ENCODE data around the gene ELMO1. TPM values are rescaled to one million over a fixed set of nuclear protein-coding genes. Genes with fewer than 3 reads are reported as not detected.
A peak's percentile ranks its signal among the peaks of the same experiment; 100 is the strongest.

The ELMO1 gene
- total and polyA plus RNA-seq, 2 of the 13 experiments (the other 11 are each of a cell fraction or from before 2014, with no cell fraction given) = 0.11 to 0.17 TPM

GRCh38 chr7:36862771-36863261 lies 585.8 kb downstream of the ELMO1 start:
- H3K79me2 ChIP-seq (ENCODE audit: insufficient read depth, low read length) = no peaks in the 10 kb centered on the region
- POLR2A ChIA-PET = no interaction called here
- no peak overlapping the region for H2AFZ ChIP-seq (ENCODE audit: low read length)
- no peaks in the 10 kb centered on the region for H3K36me3 ChIP-seq (replicated peaks in 1 of 2; ENCODE audit: control insufficient read depth in 1 of 2, insufficient read depth in 2 of 2, low read length in 2 of 2)
- H3K4me2 ChIP-seq (ENCODE audit: low read depth, low read length) = no peak overlapping the region
- no peak overlapping the region for H3K4me3 ChIP-seq (replicated peaks in 1 of 3; ENCODE audit: insufficient read depth in 1 of 3, low read depth in 2 of 3, low read length in 3 of 3)
- CTCF ChIA-PET (ENCODE audit: low intra/inter-chr PET ratio, low total read pairs) = no interaction called here
- DNase-seq (ENCODE audit: low spot score) (no peak), FAIRE-seq (no peak), ATAC-seq (no peak)
- 0 out of 5 replicates have a peak, but pooled peaks cover 0 to 1% of the 10 kb centered on the region in 2 experiments for H3K27me3 ChIP-seq (ENCODE audit: control insufficient read depth in 1 of 2, insufficient read depth in 2 of 2, low read length in 2 of 2)
- H3K9ac ChIP-seq (ENCODE audit: insufficient read depth, low read depth, low read length) = no peak overlapping the region
- WGBS (ENCODE audit: low lambda C conversion rate) = 85% methylated on average over 4 of the region's 4 CpGs
- peaks cover 37% of the 10 kb centered on the region for H3K4me1 ChIP-seq (ENCODE audit: insufficient read depth, low read length)
- intact Hi-C loops (cut with micrococcal nuclease; ENCODE audit: unreplicated experiment) = loop anchor here (5.0 kb wide), 1 partner anchor 726 kb away; no protein-coding TSS in a partner anchor
- TF ChIP-seq ZNF770 (CRISPR knock-in tag; IDR thresholded peaks at IDR 0.05) = no peak
- peak; percentile 55 to 77 for TF ChIP-seq MAFK (conservative IDR thresholded peaks at IDR 0.05 in 1 of 2, IDR thresholded peaks at IDR 0.05 in 1 of 2; ENCODE audit: low read length in 2 of 2)
- peak; percentile 64 for TF ChIP-seq MAFF (IDR thresholded peaks at IDR 0.05; ENCODE audit: low read depth, low read length)
- no peak for TF ChIP-seq ZFAT (CRISPR knock-in tag; conservative IDR thresholded peaks at IDR 0.05)
- no peaks in the 10 kb centered on the region for H4K20me1 ChIP-seq (ENCODE audit: insufficient read depth, low read length)
- no peaks in the 10 kb centered on the region for H3K9me3 ChIP-seq (ENCODE audit: low read length)
- BruUV-seq (replicated peaks) = no TSS peak
- no peak overlapping the region for H3K27ac ChIP-seq (ENCODE audit: extremely low read length, insufficient read depth, low read length)
- in situ Hi-C loops (cut with HindIII; ENCODE audit: extremely low pct_ligation_motif_present, low pct_unique_long_range_greater_than_20kb) = no loop called here

GRCh38 chr7:36861656-36862055 lies 587.0 kb downstream of the ELMO1 start:
- Histone ChIP-seq H3K4me3 (replicated peaks in 1 of 3; ENCODE audit: insufficient read depth in 1 of 3, low read depth in 2 of 3, low read length in 3 of 3) (no peak overlapping the region), H2AFZ (ENCODE audit: low read length) (no peak overlapping the region), H3K79me2 (ENCODE audit: insufficient read depth, low read length) (no peaks in the 10 kb centered on the region), H3K27ac (ENCODE audit: extremely low read length, insufficient read depth, low read length) (no peak overlapping the region), H3K4me2 (ENCODE audit: low read depth, low read length) (no peak overlapping the region), H4K20me1 (ENCODE audit: insufficient read depth, low read length) (no peaks in the 10 kb centered on the region), H3K9ac (ENCODE audit: insufficient read depth, low read depth, low read length) (no peak overlapping the region), H3K27me3 (ENCODE audit: control insufficient read depth in 1 of 2, insufficient read depth in 2 of 2, low read length in 2 of 2) (0 out of 5 replicates have a peak, but pooled peaks cover 0 to under 1% of the 10 kb centered on the region in 2 experiments), H3K9me3 (ENCODE audit: low read length) (no peaks in the 10 kb centered on the region), H3K36me3 (replicated peaks in 1 of 2; ENCODE audit: control insufficient read depth in 1 of 2, insufficient read depth in 2 of 2, low read length in 2 of 2) (no peaks in the 10 kb centered on the region), H3K4me1 (ENCODE audit: insufficient read depth, low read length) (peaks cover 37% of the 10 kb centered on the region)
- ChIA-PET POLR2A (no interaction called here), CTCF (ENCODE audit: low intra/inter-chr PET ratio, low total read pairs) (no interaction called here)
- intact Hi-C loops (cut with micrococcal nuclease; ENCODE audit: unreplicated experiment) (loop anchor here (5.0 kb wide), 1 partner anchor 724 kb away; no protein-coding TSS in a partner anchor), in situ Hi-C loops (cut with HindIII; ENCODE audit: extremely low pct_ligation_motif_present, low pct_unique_long_range_greater_than_20kb) (no loop called here)
- no TSS peak for BruUV-seq (replicated peaks)
- WGBS (ENCODE audit: low lambda C conversion rate) = 93% methylated on average over 11 of the region's 11 CpGs
- ATAC-seq (no peak), DNase-seq (ENCODE audit: low spot score) (no peak), FAIRE-seq (no peak)
- TF ChIP-seq ZSCAN31 (CRISPR knock-in tag; IDR thresholded peaks at IDR 0.05; ENCODE audit: low read depth) (no peak), KDM5A (IDR thresholded peaks at IDR 0.05; ENCODE audit: borderline replicate concordance, low read length) (no peak), ZNF224 (CRISPR knock-in tag; IDR thresholded peaks at IDR 0.05) (no peak), ZNF468 (CRISPR knock-in tag; IDR thresholded peaks at IDR 0.05) (no peak), SATB2 (CRISPR knock-in tag; IDR thresholded peaks at IDR 0.05) (no peak), FOXA1 (IDR thresholded peaks at IDR 0.05) (no peak), FOXA1 (CRISPR knock-in tag; IDR thresholded peaks at IDR 0.05) (no peak), MTA1 (CRISPR knock-in tag; IDR thresholded peaks at IDR 0.05; ENCODE audit: borderline replicate concordance) (no peak), ZBTB4 (CRISPR knock-in tag; IDR thresholded peaks at IDR 0.05; ENCODE audit: borderline replicate concordance) (no peak), MTF1 (CRISPR knock-in tag; IDR thresholded peaks at IDR 0.05) (no peak), TEAD3 (CRISPR knock-in tag; optimal IDR thresholded peaks at IDR 0.05; ENCODE audit: borderline replicate concordance) (no peak)

All from HepG2 (cell line).